CD4-positive, alpha-beta T cell (primary cell): ENCODE measurements around the gene PKD1L1. TPM values are rescaled to one million over a fixed set of nuclear protein-coding genes. Genes with fewer than 3 reads are reported as not detected.

Experiments
- ATAC-seq: fragments of 200-7000 bp; cut with Tn5 transposase; one replicate; pipeline ENCODE4 v1.10.0; 2022; ENCODE audit warnings: mild to moderate bottlenecking; ENCODE audit not compliant: poor library complexity
- CTCF ChIA-PET: fragments of 350-600 bp; sonication (Branson Sonifier 250); formaldehyde crosslinking; loops from one replicate; lab custom pipeline; 2021; ENCODE audit warnings: antibody characterized with exemption, inconsistent platforms; lab: Charles Lee
- POLR2A ChIA-PET: fragments of 350-600 bp; sonication (Branson Sonifier 250); formaldehyde crosslinking; loops from one replicate; lab custom pipeline; 2021; ENCODE audit warnings: antibody characterized with exemption, inconsistent platforms; lab: Charles Lee
- DNase-seq, 14 experiments: peaks; one replicate each; pipeline ENCODE4 v3.0.0-alpha.2; 2013 to 2020; ENCODE audit warnings: mixed read lengths in 2 of 14
- H3K27ac ChIP-seq, 2 donors: one replicate each; pipeline versions ENCODE4 v1.5.1 to v1.7.0; 2013; ENCODE audit warnings: low read length in 2 of 2, low read depth in 1 of 2, mild to moderate bottlenecking in 1 of 2
- H3K27me3 ChIP-seq, 2 experiments: 1 replicate in 1 of 2; 2 replicates in 1 of 2; pipeline versions ENCODE4 v1.6.1 to v1.7.0; 2013; ENCODE audit warnings: low read length in 2 of 2, control low read depth in 1 of 2, mild to moderate bottlenecking in 1 of 2, moderate library complexity in 1 of 2; ENCODE audit not compliant: insufficient read depth in 2 of 2, control insufficient read depth in 1 of 2
- H3K36me3 ChIP-seq: one replicate; pipeline ENCODE4 v1.6.1; 2013; ENCODE audit warnings: low read length, control low read depth; ENCODE audit not compliant: insufficient read depth
- H3K4me1 ChIP-seq: one replicate; pipeline ENCODE4 v1.6.1; 2013; ENCODE audit warnings: low read length, control low read depth; ENCODE audit not compliant: insufficient read depth
- H3K4me3 ChIP-seq: one replicate; pipeline ENCODE4 v1.5.1; 2013; ENCODE audit warnings: mild to moderate bottlenecking, low read length, moderate library complexity
- H3K9me3 ChIP-seq, 2 experiments: 1 replicate in 1 of 2; 2 replicates in 1 of 2; pipeline versions ENCODE4 v1.6.1 to v1.7.0; 2013; ENCODE audit warnings: low read length in 2 of 2, mild to moderate bottlenecking in 2 of 2, control low read depth in 1 of 2, moderate library complexity in 1 of 2; ENCODE audit not compliant: control insufficient read depth in 1 of 2, insufficient read depth in 1 of 2
- H3K27ac Mint-ChIP-seq: one replicate; pipeline ENCODE4 v1.8.0; 2020; ENCODE audit warnings: mixed read lengths
- H3K27me3 Mint-ChIP-seq: one replicate; pipeline ENCODE4 v1.8.0; 2021; ENCODE audit warnings: mixed read lengths
- H3K36me3 Mint-ChIP-seq: one replicate; pipeline ENCODE4 v1.8.0; 2021; ENCODE audit warnings: low read depth, mixed read lengths
- H3K4me1 Mint-ChIP-seq: one replicate; pipeline ENCODE4 v1.8.0; 2021; ENCODE audit warnings: low read depth, mixed read lengths
- H3K4me3 Mint-ChIP-seq: one replicate; pipeline ENCODE4 v1.8.0; 2020; ENCODE audit warnings: mild to moderate bottlenecking, mixed read lengths
- H3K9me3 Mint-ChIP-seq: one replicate; pipeline ENCODE4 v1.8.0; 2020; ENCODE audit warnings: mixed read lengths
- intact Hi-C, 2 experiments: fragments of 100-400 bp; cut with DNase I in 1 of 2; cut with micrococcal nuclease in 1 of 2; formaldehyde crosslinking; loops; one replicate each; pipeline versions ENCODE4 v1.15.1 to v1.9.0; 2023 to 2025; cut with DNase I, micrococcal nuclease
- total RNA-seq, 174 experiments: library from RNA in 2 of 174; stranded (reverse) in 2 of 174; gene quantifications; one replicate each; pipeline ENCODE4 v1.2.3 and lab custom pipeline; 2021 to 2026
- TF ChIP-seq, protein P1 (sequence below): fragments of 200-600 bp; IDR thresholded peaks from one replicate; pipeline ENCODE4 v1.8.0; 2022; ENCODE audit warnings: antibody characterized with exemption, mild to moderate bottlenecking

PKD1L1 gene
- total RNA-seq, 2 experiments from 2014 or later, result 0.20 to 0.25 TPM

DNA sequence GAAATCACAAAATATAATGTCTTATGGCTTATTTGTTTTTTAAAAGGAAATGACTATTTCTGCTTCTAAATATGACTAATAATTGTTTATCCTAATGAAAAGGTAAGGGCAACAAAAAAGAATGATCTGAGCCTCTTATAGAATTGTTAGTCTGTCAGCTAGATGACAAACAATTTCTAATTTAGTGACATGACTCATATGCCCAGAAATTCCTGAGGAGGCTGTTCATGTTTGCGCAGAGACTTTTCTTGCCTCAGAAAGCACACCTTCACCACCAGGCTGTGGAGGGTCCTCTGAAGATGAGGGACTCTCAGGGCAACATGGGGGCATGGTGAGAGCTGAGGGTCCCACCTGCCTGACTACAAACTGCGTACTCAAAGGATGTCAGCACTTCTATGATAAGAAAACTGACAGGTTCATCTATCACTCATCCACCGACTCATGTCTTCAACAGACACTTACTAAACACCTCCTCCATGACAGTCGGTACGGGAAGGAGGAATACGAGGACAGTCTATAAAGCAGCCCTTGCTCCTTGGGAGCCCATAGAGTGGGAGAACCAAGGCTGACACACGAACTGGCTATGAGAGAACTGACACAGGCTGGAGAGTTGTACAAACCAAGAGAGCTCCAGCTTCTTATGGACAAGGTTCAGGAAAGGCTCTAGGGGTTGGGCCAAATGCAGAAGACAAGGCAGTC is 102.0 kb downstream of the PKD1L1 start:
- ChIA-PET POLR2A (no interaction called here), CTCF (no interaction called here)
- Mint-ChIP-seq H3K36me3 (no peaks in the 10 kb centered on the region), H3K27ac (no peak overlapping the region), H3K4me1 (no peaks in the 10 kb centered on the region), H3K9me3 (no peaks in the 10 kb centered on the region), H3K4me3 (no peak overlapping the region), H3K27me3 (peaks cover 4% of the 10 kb centered on the region)
- Histone ChIP-seq H3K36me3 (no peaks in the 10 kb centered on the region), H3K9me3 (no peaks in the 10 kb centered on the region), H3K4me1 (no peaks in the 10 kb centered on the region), H3K27me3 (peaks cover 0 to 2% of the 10 kb centered on the region in 2 experiments), H3K27ac (no peak overlapping the region), H3K4me3 (no peak overlapping the region)
- intact Hi-C loops, result no loop called here
- DNase-seq (no peak), ATAC-seq (no peak)
- TF ChIP-seq, protein P1, sequence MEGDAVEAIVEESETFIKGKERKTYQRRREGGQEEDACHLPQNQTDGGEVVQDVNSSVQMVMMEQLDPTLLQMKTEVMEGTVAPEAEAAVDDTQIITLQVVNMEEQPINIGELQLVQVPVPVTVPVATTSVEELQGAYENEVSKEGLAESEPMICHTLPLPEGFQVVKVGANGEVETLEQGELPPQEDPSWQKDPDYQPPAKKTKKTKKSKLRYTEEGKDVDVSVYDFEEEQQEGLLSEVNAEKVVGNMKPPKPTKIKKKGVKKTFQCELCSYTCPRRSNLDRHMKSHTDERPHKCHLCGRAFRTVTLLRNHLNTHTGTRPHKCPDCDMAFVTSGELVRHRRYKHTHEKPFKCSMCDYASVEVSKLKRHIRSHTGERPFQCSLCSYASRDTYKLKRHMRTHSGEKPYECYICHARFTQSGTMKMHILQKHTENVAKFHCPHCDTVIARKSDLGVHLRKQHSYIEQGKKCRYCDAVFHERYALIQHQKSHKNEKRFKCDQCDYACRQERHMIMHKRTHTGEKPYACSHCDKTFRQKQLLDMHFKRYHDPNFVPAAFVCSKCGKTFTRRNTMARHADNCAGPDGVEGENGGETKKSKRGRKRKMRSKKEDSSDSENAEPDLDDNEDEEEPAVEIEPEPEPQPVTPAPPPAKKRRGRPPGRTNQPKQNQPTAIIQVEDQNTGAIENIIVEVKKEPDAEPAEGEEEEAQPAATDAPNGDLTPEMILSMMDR, result no peak

DNA sequence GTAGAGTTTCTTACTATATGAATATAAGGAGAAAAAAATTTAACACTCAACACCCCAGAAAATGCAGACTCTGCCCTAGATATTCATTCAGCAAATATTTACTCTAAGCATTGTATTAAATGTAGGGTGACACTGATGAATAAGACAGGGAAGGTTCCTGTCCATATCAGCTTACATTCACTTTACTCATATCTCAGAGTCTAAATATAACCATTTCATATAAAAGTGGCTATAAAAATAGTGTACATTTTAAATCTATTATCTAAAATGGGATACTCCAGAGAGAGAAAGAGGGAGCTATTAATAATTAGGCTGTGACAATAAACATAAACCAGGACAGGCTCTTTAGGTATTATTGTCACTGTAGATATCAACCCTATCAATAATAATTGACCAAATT is 104.0 kb downstream of the PKD1L1 start:
- no peak overlapping the region for H3K27ac ChIP-seq
- Mint-ChIP-seq H3K9me3 (no peaks in the 10 kb centered on the region), H3K36me3 (no peaks in the 10 kb centered on the region), H3K27me3 (peaks cover 4% of the 10 kb centered on the region), H3K27ac (no peak overlapping the region), H3K4me1 (no peaks in the 10 kb centered on the region), H3K4me3 (no peak overlapping the region)
- no peaks in the 10 kb centered on the region for H3K4me1 ChIP-seq
- no peaks in the 10 kb centered on the region for H3K36me3 ChIP-seq
- TF ChIP-seq, protein P1, result no peak
- DNase-seq (no peak), ATAC-seq (no peak)
- no peak overlapping the region for H3K4me3 ChIP-seq
- intact Hi-C loops, result no loop called here
- peaks cover 0 to 2% of the 10 kb centered on the region in 2 experiments for H3K27me3 ChIP-seq
- H3K9me3 ChIP-seq, result no peaks in the 10 kb centered on the region
- ChIA-PET CTCF (no interaction called here), POLR2A (no interaction called here)

DNA sequence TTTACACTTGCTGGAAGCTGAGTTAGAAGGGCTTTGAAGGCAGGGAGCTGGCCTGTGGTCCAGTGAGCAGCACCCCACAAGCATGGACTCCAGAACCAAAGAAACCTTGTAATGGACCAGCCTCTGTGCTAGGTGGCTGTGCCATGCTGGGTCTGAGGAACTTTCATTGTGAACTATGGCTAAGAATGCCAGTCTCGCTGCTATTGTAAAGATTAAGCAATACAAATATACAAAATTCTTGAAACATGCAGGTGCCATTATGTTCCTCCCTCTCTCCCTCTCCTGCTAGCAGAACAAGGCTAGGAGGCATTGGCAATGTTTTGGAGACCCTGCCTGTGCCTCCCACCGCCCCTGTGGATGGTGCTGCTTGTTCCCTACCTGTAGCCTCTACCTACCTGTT is 105.0 kb downstream of the PKD1L1 start:
- Histone ChIP-seq H3K9me3 (no peaks in the 10 kb centered on the region), H3K27me3 (peaks cover 0 to 2% of the 10 kb centered on the region in 2 experiments), H3K4me1 (no peaks in the 10 kb centered on the region), H3K27ac (no peak overlapping the region), H3K36me3 (no peaks in the 10 kb centered on the region), H3K4me3 (no peak overlapping the region)
- Mint-ChIP-seq H3K27ac (no peak overlapping the region), H3K27me3 (peaks cover 4% of the 10 kb centered on the region), H3K9me3 (no peaks in the 10 kb centered on the region), H3K4me3 (no peak overlapping the region), H3K4me1 (no peaks in the 10 kb centered on the region), H3K36me3 (no peaks in the 10 kb centered on the region)
- intact Hi-C loops, result no loop called here
- TF ChIP-seq, protein P1, result no peak
- ChIA-PET POLR2A (no interaction called here), CTCF (no interaction called here)
- DNase-seq (no peak), ATAC-seq (no peak)
